Stomach (tissue), 4 donors: ENCODE measurements around the gene RPS17.
"Not testable (repeated sequence)": the region's sequence is repeated elsewhere in the genome, so short reads cannot be mapped to it uniquely, and the experiment has no call there.

ENCODE experiments used
- POLR2A ChIP-seq, 4 donors: fragments of 450-650 bp; IDR thresholded peaks; one replicate each; pipeline ENCODE4 v1.6.1; 2016; ENCODE audit warnings: antibody characterized with exemption in 4 of 4, control low read depth in 2 of 4, mild to moderate bottlenecking in 1 of 4, moderate library complexity in 1 of 4
- POLR2AphosphoS5 ChIP-seq, 3 donors: sonication (generic); formaldehyde crosslinking; IDR thresholded peaks; one replicate each; pipeline ENCODE4 v1.6.1; 2016; ENCODE audit warnings: antibody characterized with exemption in 3 of 3
- TF ChIP-seq, protein P1 (sequence below), 7 experiments: fragments of 450-650 bp in 4 of 7; fragments of 200-600 bp in 3 of 7; sonication (generic) in 3 of 7; IDR thresholded peaks; one replicate each; pipeline ENCODE4 v1.5.1; 2016 to 2019; ENCODE audit warnings: antibody characterized with exemption in 7 of 7, control low read depth in 2 of 7, mild to moderate bottlenecking in 1 of 7

DNA sequence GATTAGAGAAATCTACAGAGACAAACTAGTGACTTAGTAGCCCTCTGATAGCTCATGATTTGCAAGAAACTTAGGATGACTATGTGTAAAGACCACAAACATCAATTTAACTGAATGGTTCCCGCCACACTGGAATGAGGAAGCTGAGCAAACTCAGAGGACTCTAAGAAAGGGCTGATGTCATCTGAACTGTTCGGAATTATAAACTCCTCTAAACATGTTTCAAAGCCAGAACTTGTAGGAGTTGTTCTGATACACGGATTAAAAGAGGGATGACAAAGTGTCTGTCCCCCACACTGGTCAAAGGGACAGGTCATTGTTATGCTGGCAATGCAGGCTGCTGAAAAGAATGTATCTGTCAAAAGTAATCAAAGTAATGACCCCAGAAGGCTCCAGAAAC is 34.4 kb downstream of the RPS17 start:
- TF ChIP-seq, protein P1, sequence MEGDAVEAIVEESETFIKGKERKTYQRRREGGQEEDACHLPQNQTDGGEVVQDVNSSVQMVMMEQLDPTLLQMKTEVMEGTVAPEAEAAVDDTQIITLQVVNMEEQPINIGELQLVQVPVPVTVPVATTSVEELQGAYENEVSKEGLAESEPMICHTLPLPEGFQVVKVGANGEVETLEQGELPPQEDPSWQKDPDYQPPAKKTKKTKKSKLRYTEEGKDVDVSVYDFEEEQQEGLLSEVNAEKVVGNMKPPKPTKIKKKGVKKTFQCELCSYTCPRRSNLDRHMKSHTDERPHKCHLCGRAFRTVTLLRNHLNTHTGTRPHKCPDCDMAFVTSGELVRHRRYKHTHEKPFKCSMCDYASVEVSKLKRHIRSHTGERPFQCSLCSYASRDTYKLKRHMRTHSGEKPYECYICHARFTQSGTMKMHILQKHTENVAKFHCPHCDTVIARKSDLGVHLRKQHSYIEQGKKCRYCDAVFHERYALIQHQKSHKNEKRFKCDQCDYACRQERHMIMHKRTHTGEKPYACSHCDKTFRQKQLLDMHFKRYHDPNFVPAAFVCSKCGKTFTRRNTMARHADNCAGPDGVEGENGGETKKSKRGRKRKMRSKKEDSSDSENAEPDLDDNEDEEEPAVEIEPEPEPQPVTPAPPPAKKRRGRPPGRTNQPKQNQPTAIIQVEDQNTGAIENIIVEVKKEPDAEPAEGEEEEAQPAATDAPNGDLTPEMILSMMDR (IDR thresholded peaks at IDR 0.05) = not testable (repeated sequence)
- TF ChIP-seq POLR2AphosphoS5, POLR2A (IDR thresholded peaks at IDR 0.05): not testable (repeated sequence)
